Cerebellar nuclear complex (tissue), 1 donor: Measurements from ENCODE around the gene ATP2C1.
A peak's percentile ranks its signal among the peaks of the same experiment; 100 is the strongest.
"Not testable (repeated sequence)": the region's sequence is repeated elsewhere in the genome, so short reads cannot be mapped to it uniquely, and the experiment has no call there.

Source experiments
- DNase-seq, 2 experiments: peaks; one replicate each; lab custom pipeline; 2025; lab: John Stamatoyannopoulos, UW

ATP2C1 gene

DNA sequence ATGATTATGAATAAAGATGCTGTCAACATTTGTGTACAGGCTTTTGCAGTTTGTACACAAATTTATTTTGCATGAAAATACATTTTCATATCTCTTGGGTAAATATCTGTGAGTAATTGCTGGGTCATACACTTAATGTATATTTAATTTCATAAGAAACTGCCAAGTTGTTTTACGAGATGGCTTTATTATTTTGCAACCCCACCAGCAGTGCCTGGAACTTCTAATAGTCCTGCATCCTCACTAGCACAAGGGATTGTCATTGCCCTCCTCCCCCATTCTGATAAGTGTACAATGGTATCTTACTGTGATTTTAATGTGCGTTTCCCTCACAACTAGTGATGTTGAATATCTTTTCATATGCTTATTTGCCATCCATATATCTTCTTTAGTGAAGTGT, 87.6 kb downstream of the ATP2C1 start:
- DNase-seq, result no peak

DNA sequence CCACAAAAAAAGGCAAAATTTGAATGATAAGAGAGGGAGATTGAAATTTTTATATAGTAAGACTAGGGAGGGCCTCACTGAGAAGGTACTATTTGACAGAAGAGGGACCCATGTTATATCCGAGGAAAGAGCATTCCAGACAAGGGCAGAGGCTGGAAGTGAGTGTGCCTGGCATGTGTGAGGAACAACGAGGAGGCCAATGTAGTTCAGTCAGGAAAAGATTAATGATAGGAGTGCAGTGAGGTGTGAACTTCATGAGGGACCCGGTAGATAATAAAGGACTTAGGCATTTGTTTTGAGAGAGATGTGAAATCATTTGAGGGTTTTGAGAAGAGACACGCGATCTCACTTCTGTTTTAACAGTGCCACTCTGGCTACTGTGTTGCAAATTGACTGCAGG, 96.4 kb downstream of the ATP2C1 start:
- no peak for DNase-seq

DNA sequence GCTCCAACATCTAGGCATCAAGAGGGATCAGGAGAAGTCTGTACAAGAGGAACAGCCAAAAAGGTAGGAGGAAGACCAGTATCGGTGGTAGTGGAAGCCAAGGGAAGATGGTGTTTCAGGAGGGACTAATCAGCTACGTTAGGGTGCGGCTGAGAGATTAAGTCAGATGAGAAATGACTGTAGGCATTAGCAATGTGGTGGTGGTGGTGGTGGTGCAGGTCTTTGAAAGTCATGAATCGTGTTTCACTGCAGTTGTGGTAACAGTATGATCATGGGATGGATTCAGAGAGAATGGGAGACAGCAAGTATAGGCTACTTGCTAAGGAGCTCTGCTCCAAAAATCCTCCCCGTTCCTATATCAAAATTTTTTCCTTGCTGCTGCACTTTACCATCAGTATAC, 97.2 kb downstream of the ATP2C1 start:
- no peak for DNase-seq

DNA sequence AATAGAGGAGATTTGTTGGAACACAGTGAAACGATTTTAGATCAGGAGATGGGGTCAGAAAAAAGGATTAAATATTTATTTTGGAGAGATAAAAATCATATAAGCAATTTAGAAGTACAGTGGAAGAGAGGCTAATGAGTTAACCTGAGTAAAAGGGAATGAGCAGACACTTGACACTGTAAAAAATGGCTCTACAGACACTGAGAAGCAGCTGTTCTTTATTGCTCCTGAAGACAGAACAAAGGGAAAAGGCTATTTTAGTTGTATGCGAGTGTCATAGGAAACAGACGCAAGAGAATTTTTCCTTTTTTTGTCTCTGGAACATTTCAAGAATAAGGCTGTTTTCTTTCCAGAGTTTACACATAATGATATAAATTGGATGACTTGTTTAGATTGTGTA, 98.5 kb downstream of the ATP2C1 start:
- DNase-seq, result no peak

DNA sequence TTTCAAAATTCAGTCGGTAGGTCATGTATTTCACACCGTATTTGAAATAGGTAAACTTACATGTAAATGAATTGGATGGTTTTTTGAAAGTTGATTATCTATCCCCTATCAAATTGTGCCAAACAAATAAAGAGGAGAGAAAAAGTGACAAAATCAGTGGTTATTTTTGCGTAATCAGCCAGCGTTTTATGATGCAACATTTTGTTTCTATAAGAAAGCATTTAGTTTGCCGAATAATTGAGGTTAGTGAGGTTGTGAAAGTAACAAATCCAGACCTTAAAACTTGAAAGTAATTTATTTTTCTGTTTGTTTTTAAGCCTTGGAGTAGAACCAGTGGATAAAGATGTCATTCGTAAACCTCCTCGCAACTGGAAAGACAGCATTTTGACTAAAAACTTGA, 103.4 kb downstream of the ATP2C1 start:
- no peak for DNase-seq

DNA sequence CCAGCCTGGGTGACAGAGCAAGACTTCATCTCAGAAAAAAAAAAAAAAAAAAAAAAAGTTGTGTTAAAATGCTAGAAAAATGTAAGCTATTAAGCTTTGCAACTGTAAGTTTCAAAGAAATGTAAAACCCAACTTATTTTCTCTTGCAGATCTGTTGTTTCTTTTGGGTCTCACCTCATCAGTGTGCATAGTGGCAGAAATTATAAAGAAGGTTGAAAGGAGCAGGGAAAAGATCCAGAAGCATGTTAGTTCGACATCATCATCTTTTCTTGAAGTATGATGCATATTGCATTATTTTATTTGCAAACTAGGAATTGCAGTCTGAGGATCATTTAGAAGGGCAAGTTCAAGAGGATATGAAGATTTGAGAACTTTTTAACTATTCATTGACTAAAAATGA, 107.2 kb downstream of the ATP2C1 start:
- no peak for DNase-seq

DNA sequence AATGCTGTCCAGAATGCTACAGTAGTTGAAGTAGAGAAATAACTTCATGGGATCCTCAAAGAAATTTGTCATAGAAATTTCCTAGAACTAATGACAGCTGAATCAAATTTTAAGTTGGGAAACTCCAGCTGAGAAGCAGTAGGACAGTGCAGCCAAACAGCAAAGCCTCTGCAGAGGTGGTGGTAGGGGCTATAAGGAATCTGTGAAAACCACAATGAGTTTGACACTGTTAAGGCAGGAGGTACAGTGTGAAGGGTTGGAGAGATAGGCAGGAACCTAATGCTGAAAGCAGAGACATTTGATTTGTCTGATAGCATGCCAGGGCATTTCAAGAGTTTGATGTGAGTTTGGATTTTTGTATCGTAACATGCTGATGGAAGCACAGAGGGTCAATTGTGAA, 110.7 kb downstream of the ATP2C1 start:
- no peak for DNase-seq

DNA sequence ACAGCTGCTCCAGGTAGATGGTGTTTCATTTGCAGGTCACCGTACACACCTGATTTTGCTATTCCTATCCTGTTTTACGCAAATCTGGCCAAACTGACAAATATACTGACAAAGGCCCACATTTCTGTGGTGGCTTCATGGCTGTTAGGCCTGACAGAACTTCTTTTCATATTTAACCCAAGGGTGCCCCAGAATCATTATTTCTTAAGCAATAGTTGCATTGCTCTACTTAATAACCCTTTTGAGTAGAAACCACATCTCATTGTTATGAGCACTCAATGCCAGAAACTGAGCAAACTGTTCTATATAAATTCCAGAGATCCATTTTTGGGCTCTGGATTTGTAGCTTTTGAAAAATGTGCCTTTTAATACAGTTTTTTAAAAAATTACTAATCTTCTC, 113.4 kb downstream of the ATP2C1 start:
- no peak for DNase-seq

DNA sequence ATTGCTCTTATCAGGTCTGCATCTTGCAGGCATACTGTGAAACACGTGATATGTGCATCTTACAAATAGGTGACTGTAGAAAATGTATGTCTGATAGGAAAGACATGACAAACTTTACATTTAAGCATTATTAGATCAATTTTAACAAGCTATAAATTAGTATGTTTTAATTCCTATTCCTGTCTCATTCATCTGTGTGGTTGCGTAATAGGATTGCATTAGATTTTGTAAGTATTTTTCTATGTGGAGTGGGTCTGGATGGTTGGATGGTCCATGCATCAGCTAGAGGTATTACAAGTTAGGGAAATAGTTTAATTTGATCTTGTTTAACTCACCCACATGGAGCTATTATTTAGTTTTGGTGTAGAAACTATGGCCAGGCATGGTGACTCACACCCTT, 113.9 kb downstream of the ATP2C1 start:
- no peak for DNase-seq

DNA sequence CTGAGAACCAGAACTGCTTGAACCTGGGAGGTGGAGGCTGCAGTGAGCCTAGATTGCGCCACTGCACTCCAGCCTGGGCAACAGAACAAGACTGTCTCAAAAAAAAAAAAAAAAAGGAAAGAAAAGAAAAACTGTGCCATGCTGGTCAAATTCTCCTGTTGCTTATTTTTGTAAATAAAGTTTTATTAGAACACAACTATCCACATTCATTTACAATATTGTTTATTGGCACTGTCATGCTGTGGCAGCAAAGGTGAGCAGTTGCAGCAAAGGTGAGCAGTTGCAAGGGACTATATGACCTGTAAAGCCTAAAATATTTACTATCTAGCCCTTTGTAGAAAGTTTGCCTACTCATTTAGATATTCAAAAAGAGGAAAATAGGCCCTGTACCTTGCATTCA, 114.4 kb downstream of the ATP2C1 start:
- DNase-seq, result no peak

DNA sequence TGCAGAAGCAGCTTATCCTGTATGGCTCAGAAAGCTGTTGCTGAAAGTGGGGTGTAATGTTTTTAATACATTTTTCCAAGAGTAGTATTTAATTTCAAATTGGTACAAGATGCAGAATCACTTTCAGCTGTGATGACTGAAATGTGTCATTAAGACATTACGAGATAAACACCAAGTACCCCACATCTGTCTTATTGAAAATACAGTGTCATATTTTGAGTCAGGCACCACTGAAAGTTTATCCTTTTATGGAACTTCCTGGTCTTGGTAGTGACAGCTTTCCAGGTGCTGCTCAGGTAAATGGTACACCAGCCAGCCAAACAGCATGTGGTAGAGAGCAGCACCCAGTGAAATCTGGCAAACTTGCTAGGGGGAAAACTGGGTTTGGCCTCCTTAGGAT, 115.8 kb downstream of the ATP2C1 start:
- no peak for DNase-seq

DNA sequence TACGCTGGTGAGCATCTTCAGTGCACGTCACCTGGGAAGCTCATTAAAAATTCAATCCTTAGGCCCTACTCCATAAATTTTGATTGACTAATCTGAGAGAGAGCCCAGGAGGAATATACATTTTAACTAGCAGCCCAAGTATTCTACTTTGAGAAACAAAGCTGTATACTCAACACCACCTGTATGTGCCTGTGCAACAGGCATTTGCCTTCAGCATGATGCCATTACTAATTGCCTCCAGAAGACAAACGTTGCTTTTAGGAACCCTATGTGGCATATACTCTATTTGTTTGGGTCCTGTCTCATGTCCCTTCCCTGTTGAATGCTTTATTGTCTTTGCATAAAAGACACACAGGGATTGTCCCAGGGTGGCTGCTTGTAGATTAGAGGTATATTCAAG, 125.1 kb downstream of the ATP2C1 start:
- no peak for DNase-seq

DNA sequence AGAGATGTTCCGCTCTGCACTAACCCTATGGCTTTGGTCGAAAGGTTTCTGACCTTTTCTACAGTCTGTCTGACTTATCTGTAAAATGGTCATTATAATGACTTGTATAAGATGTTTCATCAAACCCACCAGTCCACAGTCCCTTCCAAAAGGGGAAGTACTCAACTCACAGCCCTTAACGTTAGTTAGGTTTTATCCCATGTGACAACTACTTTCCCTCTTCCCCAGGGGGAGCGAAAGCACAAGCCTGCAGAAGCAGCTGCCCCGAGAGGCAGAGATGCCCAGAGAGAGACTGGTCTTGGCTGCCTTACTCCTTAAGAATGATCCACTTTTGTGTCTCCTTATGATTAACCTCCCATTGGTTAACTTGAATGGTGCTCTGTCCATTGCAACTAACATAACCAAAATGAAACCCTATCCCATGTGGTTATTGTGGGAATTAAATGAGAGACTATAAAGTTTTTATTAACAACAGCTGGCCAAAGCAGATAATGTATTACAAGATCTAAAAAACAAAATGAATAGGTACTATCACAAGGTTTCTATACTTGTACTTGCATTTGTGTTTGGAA, 126.3 kb downstream of the ATP2C1 start:
- no peak for DNase-seq

DNA sequence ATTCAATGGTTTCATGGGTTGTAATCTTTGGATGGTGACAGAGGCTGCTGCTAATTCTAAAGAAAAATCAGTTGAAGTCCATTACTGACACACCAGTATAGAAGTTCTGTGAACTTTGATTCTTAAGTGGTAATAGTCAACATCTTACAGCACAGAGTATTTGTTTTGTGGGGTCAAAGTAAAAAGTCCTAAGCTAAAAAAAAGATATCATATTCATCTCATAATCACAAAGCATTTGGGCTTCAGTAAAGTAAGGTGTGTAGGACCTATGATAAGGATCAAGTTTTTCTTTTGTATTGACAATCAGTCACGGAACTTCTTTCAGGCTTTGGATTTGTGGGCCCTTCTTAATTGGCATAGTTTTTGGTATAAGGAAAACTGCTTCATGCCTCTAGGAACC, 131.7 kb downstream of the ATP2C1 start:
- no peak for DNase-seq

DNA sequence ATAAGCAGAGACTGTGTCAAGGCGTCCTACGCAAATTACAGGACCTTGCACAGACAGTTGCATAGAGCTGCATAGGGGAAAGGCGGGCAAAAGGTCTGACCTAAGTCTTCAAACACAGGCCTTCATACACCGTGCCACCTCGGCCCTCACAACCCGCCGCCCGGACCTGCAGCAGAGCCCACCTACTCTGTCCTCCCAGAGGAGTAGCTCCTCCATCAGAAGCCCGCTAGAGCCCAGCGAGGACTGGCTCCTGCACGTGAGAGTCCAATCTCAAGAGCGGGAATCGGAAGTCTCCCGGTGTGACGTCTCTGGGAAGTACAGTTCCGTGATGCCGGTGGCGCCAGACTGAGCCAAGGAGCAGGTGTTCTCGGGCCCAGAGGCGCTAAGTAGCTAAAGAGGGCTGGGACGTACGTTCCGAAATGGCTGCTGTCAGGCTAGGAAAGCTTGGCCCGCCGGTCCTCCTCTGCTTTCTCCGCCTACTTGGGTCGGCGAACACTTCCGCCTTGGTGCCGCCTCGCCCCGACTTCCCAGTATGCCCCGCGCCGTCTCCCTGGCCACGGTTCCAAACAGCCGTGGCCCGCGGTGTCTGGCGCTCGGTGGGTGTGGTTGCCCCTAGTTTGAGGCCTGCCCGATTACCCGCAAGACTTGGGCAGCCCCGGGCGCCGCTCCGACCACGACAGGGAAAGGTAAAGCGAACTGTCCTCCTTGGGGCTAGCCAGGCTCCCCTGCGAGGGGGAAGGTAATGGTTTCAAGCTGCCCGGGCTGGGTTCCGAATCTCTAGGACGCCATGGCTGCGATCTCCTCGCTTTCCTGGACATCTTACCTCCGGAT, 132.7 kb downstream of the ATP2C1 start, which contains the start of the genes ASTE1 and NEK11:
TSS of gene ASTE1 (minus strand) at position 505 of the 831 bp plus-strand sequence. CDS start 1,519 bp downstream, outside the sequence.
TSS of gene NEK11 (plus strand) at position 557 of the 831 bp plus-strand sequence. CDS start 2,832 bp downstream, outside the sequence.
- peak; percentile 6 to 41 for DNase-seq

DNA sequence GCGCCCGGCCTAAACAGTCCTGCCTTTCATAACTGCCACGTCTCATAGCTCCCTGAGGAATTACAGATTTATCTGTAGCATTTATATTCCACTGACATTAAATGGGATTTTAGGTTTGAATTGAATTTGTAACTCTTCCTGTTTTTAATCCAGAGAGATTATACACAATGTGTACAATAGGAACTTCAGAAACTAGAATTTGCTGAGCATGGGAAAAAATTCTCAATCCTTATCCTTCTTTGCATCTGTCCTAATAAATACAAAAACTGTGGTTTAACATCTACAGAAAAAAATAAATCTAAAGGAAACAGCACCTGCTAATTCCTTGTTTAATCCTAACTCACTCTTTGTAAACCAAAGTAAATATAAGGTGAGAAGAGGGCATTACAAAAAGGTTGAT, 135.0 kb downstream of the ATP2C1 start:
- no peak for DNase-seq

DNA sequence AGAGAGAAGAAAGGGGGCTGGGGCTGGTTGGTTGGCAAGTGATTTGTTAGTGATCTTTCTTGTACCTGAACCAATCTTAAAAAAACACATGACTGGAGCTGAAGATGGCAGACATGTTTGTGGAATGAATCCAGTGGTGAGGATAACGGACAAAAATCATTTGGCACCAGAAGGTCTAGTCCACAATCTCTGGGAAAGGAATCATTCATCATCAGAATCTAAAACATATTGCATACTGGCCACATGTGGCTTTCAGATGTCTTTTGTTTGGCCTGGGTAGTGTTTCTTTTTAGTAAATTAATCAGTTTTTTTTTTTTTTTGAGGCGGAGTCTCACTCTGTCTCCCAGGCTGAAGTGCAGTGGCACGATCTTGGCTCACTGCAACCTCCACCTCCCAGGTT, 137.8 kb downstream of the ATP2C1 start:
- DNase-seq, result no peak

DNA sequence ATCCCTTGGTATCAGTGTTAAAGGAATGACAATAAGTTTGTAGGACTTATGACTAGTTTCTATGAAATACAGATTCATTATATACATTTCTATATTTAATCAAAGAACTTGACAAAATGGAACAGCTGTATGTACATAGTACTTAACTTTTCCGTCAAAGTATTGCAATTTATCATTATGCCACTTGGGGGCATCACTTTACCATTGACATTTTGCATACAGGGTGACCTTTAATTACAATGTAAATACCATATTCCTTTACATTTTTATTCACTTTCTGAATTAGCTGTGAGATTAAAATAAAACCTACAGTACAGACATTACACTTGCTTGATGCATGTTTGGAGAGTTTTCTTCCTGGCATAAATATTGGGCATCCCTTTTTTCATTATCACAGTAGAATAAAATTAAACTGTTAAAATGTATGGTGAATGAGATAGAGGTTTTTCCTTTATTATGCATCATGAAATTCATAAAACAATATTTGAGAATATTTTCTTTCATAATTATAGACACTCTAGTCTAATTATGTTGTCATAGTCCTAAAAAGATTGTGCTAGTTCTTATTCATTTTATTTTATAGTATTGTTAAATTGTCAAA, 139.7 kb downstream of the ATP2C1 start:
- DNase-seq, result no peak

DNA sequence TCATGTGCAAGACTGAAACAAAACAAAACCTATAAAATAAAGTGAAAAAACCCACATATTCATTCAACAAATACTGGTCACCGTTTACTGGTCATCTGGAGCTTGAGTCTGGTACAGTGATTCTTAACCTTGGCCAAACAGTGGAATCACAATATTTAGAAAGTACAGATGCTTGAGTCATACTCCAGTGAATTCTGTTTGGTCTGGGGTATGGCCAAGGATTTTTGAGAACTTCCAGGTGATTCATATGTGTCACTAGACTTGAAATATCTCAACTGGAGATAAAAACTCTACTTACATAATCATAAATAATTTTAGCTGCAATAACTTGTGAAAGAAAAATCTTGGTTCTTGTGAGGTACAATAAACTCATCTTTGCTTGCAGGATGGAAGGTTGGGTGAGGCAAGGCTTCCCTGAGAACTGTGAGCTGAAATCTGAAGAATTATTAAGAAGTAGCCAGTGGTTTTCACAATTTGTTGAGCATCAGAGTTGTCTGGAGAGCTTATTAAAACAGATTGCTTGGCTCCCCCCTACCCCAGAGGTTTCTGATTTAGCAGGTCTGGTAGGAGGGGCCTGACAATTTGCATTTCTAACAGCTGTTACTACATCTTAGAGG, 142.4 kb downstream of the ATP2C1 start:
- no peak for DNase-seq

DNA sequence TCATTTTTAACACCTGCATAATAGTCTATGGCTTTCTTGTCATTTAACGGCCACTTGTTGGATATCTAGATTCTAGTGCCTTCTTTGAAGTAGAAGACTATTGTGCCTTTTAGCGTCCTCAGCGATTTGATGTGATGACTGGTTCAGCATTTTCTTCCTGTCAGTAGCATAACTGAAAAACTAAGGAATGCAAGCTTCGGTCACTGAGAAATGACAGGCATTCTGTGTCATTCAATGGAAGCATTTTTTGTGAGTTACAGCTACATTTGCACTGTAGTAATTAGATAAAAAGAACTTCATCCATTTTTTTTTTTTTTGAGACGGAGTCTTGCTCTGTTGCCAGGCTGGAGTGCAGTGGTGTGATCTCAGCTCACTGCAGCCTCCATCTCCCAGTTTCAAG, 143.1 kb downstream of the ATP2C1 start:
- no peak for DNase-seq

DNA sequence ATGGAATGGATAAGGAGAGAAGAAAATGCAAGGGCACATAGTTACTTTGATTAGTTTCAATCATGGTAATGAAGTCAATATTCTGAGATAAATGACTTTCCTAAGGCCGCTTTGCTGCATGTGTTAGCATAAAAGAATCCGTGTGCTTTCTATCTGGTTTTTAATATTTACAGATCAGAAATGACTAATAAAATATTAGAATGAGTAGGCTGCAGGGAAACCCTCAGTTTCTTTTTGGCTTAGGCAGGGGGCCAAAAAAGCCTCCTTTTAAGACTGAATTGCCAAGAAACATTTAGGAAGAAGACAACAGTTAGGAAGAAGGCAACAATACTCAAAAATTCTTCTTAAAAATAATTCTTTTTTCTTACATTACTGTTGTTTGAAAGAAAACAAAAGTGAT, 144.4 kb downstream of the ATP2C1 start:
- DNase-seq, result no peak

DNA sequence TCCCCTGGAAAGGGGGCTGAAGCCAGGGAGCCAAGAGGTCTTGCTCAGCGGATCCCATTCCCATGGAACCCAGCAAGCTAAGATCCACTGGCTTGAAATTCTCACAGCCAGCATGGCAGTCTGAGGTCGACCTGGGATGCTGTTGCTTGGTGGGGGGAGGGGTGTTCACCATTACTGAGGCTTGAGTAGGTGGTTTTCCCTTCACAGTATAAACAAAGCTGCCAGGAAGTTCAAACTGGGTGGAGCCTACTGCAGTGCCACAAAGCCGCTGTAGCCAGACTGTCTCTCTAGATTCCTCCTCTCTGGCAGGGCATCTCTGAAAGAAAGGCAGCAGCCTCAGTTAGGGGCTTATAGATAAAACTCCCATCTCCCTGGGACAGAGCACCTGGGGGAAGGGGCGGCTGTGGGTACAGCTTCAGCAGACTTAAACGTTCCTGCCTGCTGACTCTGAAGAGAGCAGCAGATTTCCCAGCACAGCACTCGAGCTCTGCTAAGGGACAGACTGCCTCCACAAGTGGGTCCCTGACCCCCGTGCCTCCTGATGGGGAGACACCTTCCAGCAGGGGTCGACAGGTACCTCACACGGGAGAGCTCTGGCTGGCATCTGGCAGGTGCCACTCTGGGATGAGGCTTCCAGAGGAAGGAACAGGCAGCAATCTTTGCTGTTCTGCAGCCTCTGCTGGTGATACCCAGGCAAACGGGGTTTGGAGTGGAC, 148.5 kb downstream of the ATP2C1 start:
- not testable (repeated sequence) for DNase-seq
